HEK293T (cell line): ENCODE results near the gene LZTS3.

Source experiments
- CTCF ChIA-PET: fragments of 350-600 bp; formaldehyde crosslinking; extraction: SDS; loops from one replicate; lab custom pipeline; 2021; ENCODE audit warnings: antibody characterized with exemption, inconsistent platforms; lab: Yijun Ruan, JAX
- POLR2A ChIA-PET: fragments of 350-600 bp; formaldehyde crosslinking; extraction: SDS; loops from one replicate; lab custom pipeline; 2020; ENCODE audit warnings: antibody characterized with exemption, inconsistent platforms; lab: Yijun Ruan, JAX
- DNase-seq: peaks from one replicate; pipeline ENCODE4 v3.0.0; 2012; ENCODE audit warnings: mixed read lengths; ENCODE audit errors: extremely low spot score
- ARNT ChIP-seq: fragments of 450-650 bp; IDR thresholded peaks from 2 replicates; pipeline ENCODE4 v1.6.1; 2017; ENCODE audit warnings: mild to moderate bottlenecking
- BHLHE40 ChIP-seq: fragments of 450-650 bp; IDR thresholded peaks from 2 replicates; pipeline ENCODE4 v1.6.1; 2016; ENCODE audit warnings: mild to moderate bottlenecking, moderate library complexity, borderline replicate concordance
- CTBP1 ChIP-seq: fragments of 450-650 bp; IDR thresholded peaks from 2 replicates; pipeline ENCODE4 v1.6.1; 2016; ENCODE audit warnings: borderline replicate concordance
- ELF4 ChIP-seq: fragments of 450-650 bp; IDR thresholded peaks from 2 replicates; pipeline ENCODE4 v1.6.1; 2017; ENCODE audit warnings: antibody characterized with exemption
- FOXA1 ChIP-seq: fragments of 450-650 bp; IDR thresholded peaks from 2 replicates; pipeline ENCODE4 v1.6.1; 2016; ENCODE audit warnings: mild to moderate bottlenecking
- FOXK2 ChIP-seq: fragments of 450-650 bp; IDR thresholded peaks from 2 replicates; pipeline ENCODE4 v1.6.1; 2016; ENCODE audit warnings: mild to moderate bottlenecking
- FOXM1 ChIP-seq: fragments of 450-650 bp; IDR thresholded peaks from 2 replicates; pipeline ENCODE4 v1.6.1; 2017; ENCODE audit warnings: mild to moderate bottlenecking, borderline replicate concordance
- HDGF ChIP-seq: fragments of 450-650 bp; IDR thresholded peaks from 2 replicates; pipeline ENCODE4 v1.6.1; 2017; ENCODE audit warnings: antibody characterized with exemption, borderline replicate concordance
- L3MBTL2 ChIP-seq: fragments of 450-650 bp; conservative IDR thresholded peaks from 2 replicates; pipeline ENCODE4 v1.6.1; 2016; ENCODE audit warnings: mild to moderate bottlenecking
- LEF1 ChIP-seq: fragments of 450-650 bp; IDR thresholded peaks from 2 replicates; pipeline ENCODE4 v1.6.1; 2017; ENCODE audit warnings: mild to moderate bottlenecking, borderline replicate concordance
- NFRKB ChIP-seq: fragments of 450-650 bp; IDR thresholded peaks from 2 replicates; pipeline ENCODE4 v1.6.1; 2016; ENCODE audit warnings: mild to moderate bottlenecking, moderate library complexity
- SP1 ChIP-seq: fragments of 450-650 bp; IDR thresholded peaks from 2 replicates; pipeline ENCODE4 v1.6.1; 2017
- SUZ12 ChIP-seq: fragments of 450-650 bp; IDR thresholded peaks from 2 replicates; pipeline ENCODE4 v1.6.1; 2016; ENCODE audit warnings: mild to moderate bottlenecking
- TARDBP ChIP-seq: fragments of 450-650 bp; IDR thresholded peaks from 2 replicates; pipeline ENCODE4 v1.6.1; 2016
- ZNF384 ChIP-seq: fragments of 450-650 bp; IDR thresholded peaks from 2 replicates; pipeline ENCODE4 v1.6.1; 2016
- TF ChIP-seq, protein P1 (sequence below): fragments of 450-650 bp; IDR thresholded peaks from 2 replicates; pipeline ENCODE4 v1.6.1; 2016

Gene LZTS3

DNA sequence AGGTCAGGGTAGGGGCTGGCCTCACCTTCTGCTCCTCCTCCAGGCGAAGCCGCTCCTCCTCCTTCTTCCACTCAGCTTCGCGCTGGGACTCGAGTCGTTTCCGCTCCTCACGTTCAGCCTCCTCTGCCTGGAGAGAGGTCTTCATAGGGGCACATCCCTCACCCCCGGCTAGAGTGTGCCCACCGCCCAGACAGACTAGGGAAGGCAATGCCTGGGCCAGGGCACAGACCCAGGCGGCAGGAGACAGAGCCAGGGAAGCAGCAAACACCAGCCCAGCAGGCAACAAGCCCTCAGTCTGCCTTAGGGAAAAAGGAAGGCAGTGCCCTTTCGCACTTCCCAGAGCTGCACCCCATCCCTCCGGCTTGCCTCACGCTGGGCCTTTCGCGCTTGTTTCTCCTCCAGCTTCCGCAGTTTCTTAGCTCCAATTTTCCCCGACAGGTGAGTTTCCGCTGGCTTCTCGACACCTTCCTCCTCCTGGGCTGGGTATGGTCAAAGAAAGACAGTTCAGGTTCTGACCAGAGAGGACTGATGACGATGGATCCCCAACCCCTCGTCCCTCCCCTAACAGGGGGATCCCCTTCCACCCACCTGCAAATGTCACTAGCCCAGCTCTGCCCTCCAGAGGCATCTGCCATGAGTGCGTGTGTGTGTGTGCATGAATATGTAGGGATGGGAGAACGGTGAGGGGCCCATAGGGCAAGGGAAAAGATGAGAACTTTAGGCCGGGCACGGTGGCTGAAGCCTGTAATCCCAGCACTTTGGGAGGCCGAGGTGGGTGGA is 26.8 kb upstream of the LZTS3 start:
- ChIA-PET CTCF (no interaction called here), POLR2A (no interaction called here)
- TF ChIP-seq SUZ12 (no peak), FOXM1 (no peak), FOXK2 (no peak), ZNF384 (no peak), LEF1 (no peak), FOXA1 (no peak), TARDBP (no peak), NFRKB (no peak), CTBP1 (no peak), ARNT (no peak), BHLHE40 (no peak), HDGF (no peak), SP1 (no peak), L3MBTL2 (no peak), ELF4 (no peak)
- TF ChIP-seq, protein P1, sequence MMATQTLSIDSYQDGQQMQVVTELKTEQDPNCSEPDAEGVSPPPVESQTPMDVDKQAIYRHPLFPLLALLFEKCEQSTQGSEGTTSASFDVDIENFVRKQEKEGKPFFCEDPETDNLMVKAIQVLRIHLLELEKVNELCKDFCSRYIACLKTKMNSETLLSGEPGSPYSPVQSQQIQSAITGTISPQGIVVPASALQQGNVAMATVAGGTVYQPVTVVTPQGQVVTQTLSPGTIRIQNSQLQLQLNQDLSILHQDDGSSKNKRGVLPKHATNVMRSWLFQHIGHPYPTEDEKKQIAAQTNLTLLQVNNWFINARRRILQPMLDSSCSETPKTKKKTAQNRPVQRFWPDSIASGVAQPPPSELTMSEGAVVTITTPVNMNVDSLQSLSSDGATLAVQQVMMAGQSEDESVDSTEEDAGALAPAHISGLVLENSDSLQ, result no peak
- no peak for DNase-seq

DNA sequence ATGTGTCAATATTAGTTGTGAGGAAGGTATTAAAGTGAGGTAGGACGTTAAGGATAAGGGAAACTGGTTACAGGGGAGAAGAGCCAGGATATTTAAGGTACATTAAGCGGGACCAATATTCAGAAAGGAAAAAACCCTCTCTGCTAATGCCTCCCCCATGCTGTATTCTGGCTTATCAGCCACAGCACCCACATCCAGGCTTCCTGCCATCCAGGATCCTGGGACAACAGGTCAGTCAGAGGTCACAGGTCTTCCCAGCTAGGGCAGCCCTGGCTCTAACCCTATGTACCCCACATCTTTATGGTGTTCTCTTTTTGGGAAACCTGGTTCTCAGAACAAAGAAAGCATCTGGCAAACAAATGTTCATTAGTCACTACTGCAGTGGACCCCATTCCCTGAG is 25.9 kb upstream of the LZTS3 start:
- no peak for TF ChIP-seq L3MBTL2
- ChIA-PET CTCF (no interaction called here), POLR2A (no interaction called here)
- no peak for DNase-seq

DNA sequence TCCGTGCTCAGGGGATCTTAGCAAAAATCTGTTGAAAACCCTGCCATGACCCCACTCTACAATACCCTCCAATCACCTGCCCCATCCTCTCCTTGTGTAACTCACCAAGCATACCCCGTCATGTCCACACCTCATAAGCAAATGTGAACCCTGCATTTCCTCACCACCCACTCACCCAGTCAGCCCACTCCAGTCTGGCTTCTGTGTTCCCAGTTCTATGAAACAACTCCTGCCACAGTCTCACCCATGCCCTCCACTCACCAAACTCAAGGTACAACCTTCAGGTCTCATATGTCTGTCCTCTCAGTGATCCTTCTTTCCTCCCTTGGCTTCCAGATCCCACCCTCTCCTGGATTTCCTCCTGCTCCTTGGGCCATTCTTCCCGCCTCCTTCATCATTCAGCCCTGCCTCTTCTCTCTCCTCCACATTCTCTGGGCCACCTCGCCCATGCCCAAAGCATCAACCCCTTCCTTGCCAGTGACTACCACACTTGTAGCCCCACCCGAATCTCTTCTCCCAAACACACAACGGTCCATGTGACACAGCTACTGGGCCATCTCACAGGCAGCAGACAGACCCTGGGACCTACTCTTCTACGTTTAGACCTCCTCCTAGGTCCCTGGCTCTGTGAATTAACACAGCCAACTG is 22.4 kb upstream of the LZTS3 start:
- ChIA-PET POLR2A (no interaction called here), CTCF (no interaction called here)
- DNase-seq, result no peak
- TF ChIP-seq SP1 (no peak), CTBP1 (no peak), LEF1 (no peak), ARNT (no peak), TARDBP (no peak), BHLHE40 (no peak), ZNF384 (no peak)
- TF ChIP-seq, protein P1, result no peak

DNA sequence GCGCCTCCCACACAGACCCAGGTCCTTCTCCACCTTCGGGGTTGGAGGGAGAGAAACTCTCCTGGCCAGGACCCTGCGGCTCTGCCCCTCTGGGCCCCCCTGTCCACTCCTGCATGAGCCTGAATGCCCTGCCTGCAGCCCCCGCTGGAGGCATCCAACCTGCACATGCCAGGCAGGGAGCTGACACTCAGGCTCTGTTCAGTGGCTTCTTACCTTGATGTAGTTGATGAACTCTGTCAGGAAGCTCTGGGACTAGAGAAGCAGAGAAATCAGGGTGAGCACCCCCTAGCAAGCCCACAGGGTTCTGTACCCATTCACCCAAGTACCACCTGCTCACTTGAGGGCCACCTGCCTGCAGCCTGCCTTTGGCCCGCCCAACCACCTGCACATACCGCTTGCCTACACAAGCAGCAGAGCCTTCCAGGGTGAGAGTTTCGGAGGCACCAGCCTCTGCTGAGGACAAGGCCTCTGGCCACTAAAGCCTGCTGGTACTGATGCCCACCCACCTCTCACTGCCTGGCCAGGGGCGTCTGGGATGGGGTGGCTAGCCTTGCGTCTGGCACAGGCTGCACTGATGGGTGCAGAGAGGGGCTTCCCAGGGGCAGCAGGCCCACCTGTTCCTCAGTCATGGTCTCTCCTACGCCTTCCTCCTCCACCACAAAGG is 21.4 kb upstream of the LZTS3 start:
- DNase-seq, result no peak
- POLR2A ChIA-PET, result no interaction called here

DNA sequence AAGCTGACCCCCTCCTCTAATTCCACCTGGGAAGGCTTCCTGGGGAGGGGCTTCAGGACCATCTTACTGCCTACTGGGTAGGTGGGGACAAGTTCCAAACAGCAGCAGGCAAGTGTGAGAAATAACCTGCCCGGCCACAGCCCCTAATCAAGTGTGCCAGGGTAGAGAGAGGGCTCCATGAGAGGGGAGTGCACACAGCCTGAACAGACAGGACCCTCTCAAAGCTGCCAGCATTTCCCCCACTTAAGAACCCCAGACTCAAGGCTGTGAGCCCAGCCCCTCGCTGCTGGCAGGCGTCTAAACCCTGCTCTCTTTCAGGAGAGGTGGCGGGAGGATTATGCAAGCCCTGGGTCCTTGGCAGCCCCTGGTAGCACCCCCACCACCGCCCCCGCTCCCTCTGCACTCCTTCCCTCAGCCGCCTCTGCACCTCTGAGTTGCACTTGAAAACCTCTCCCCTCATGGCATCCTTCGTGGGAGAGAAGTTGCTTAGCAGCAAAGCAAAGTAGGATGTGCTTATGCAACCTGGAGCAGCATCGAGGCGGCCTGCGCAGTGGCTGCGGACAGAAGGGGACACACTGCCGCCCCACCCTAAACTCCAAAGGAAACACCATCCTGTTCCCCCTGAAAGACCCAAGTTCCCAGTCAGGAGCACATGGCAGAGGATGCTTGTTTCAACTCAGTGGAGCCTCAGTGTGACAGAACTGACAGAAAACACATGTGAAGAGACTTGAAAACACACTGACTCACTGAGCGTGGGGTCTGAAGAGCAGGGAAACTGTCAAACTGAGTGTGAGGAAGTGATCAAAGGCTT is 20.7 kb upstream of the LZTS3 start:
- POLR2A ChIA-PET, result interaction anchor here (1.8 kb wide), 1 partner anchor 10 kb away, joined by 5 read pairs; no protein-coding TSS in a partner anchor
- TF ChIP-seq BHLHE40, result no peak
- TF ChIP-seq SUZ12, result no peak
- TF ChIP-seq NFRKB, result no peak
- no peak for TF ChIP-seq TARDBP
- no peak for DNase-seq
- CTCF ChIA-PET, result no interaction called here

More for the DNA sequence above, 21.4 kb upstream of the LZTS3 start:
- CTCF ChIA-PET, result no interaction called here
- TF ChIP-seq ELF4, result no peak

DNA sequence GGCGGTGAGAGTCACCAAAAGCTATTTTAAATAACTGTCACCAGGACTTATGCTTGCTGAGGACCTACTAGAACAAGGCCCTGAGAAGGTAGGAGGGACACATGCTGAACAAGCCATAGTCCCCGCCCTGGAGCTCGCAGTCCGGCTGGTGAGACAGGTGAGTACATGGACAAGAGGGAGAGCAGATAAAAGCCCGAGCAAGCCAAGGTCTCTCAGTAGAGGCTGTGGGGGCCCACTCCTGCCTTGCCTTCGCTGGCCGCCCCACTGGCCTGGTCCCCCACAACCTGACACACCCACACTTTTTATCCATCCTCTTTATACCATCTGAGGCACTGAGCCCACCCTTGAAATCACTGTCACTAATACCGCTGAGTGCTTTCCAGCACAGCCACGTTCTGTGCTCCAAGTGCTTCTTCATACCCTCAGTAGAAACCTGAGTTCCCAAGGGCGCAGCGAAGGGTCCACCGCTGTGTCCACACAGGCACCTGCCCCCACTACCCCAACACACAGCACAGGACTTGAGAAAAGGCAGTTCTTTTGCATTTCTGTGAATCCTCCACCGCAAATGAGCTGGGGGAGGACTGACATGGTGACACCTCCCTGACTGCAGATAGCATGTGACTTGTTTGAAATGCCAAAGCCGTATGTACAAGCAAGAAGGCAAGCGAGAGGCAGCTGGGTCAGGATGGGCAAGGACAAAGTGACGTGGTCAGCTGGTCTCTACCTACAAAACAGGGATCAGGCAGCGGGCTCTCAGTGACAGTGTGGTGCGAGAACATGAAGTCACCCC is 19.1 kb upstream of the LZTS3 start:
- no peak for TF ChIP-seq BHLHE40
- TF ChIP-seq TARDBP, result no peak
- no peak for TF ChIP-seq HDGF
- no peak for TF ChIP-seq ELF4
- TF ChIP-seq, protein P1, result no peak
- no peak for TF ChIP-seq CTBP1
- TF ChIP-seq SUZ12, result no peak
- no peak for TF ChIP-seq L3MBTL2
- TF ChIP-seq LEF1, result no peak
- no peak for TF ChIP-seq FOXA1
- TF ChIP-seq FOXM1, result no peak
- no peak for TF ChIP-seq ARNT
- TF ChIP-seq NFRKB, result no peak
- TF ChIP-seq SP1, result no peak
- TF ChIP-seq FOXK2, result no peak
- TF ChIP-seq ZNF384, result no peak
- no peak for DNase-seq
- ChIA-PET POLR2A (interaction anchor here (1.8 kb wide), 2 partner anchors 9 to 11 kb away, joined by 5 to 8 read pairs; no protein-coding TSS in a partner anchor), CTCF (no interaction called here)
